HEK293 (cell line): Measurements from ENCODE around the gene C11orf54.

Experiments
- CTCF ChIA-PET: fragments of 350-600 bp; formaldehyde crosslinking; extraction: SDS; loops from one replicate; lab custom pipeline; 2021; ENCODE audit warnings: antibody characterized with exemption; lab: Yijun Ruan, JAX
- POLR2A ChIA-PET: fragments of 300-600 bp; formaldehyde crosslinking; extraction: SDS; loops from one replicate; lab custom pipeline; 2020; ENCODE audit warnings: antibody characterized with exemption, inconsistent platforms; lab: Yijun Ruan, JAX
- H3K27ac ChIP-seq: fragments of 200-500 bp; sonication (Bioruptor generic); 2 replicates; pipeline ENCODE4 v1.5.1; 2014; ENCODE audit warnings: low read depth, low read length, control low read depth, inconsistent platforms; ENCODE audit errors: extremely low read depth
- H3K36me3 ChIP-seq, 2 experiments: fragments of 200-500 bp in 1 of 2; sonication (Bioruptor generic) in 1 of 2; 1 replicate in 1 of 2; 2 replicates in 1 of 2; pipeline ENCODE4 v1.5.1; 2014 to 2017; ENCODE audit warnings: inconsistent platforms in 2 of 2, low read length in 2 of 2; ENCODE audit not compliant: control insufficient read depth in 2 of 2, insufficient read depth in 1 of 2
- H3K4me1 ChIP-seq: fragments of 200-500 bp; sonication (Bioruptor generic); 2 replicates; pipeline ENCODE4 v1.5.1; 2014; ENCODE audit warnings: mild to moderate bottlenecking, low read length, inconsistent platforms; ENCODE audit not compliant: control insufficient read depth, insufficient read depth
- H3K4me3 ChIP-seq: 2 replicates; pipeline ENCODE4 v1.5.1; 2011; ENCODE audit warnings: low read depth, mild to moderate bottlenecking, control low read depth, low read length, moderate library complexity
- H3K9me3 ChIP-seq: fragments of 200-500 bp; sonication (Bioruptor generic); 2 replicates; pipeline ENCODE4 v1.5.1; 2014; ENCODE audit warnings: low read depth, low read length, inconsistent platforms; ENCODE audit not compliant: control insufficient read depth, insufficient read depth
- FEZF1 ChIP-seq: fragments of 450-650 bp; formaldehyde crosslinking; IDR thresholded peaks from 2 replicates; pipeline ENCODE4 v1.5.1; 2016; ENCODE audit warnings: missing biosample characterization, missing genetic modification characterization
- MYNN ChIP-seq: fragments of 450-650 bp; formaldehyde crosslinking; IDR thresholded peaks from 2 replicates; pipeline ENCODE4 v1.5.1; 2016; ENCODE audit warnings: missing biosample characterization, missing genetic modification characterization, borderline replicate concordance
- PRDM10 ChIP-seq: fragments of 450-650 bp; formaldehyde crosslinking; IDR thresholded peaks from 2 replicates; pipeline ENCODE4 v1.5.1; 2016; ENCODE audit warnings: missing biosample characterization, missing genetic modification characterization
- ZFP69B ChIP-seq: fragments of 450-650 bp; formaldehyde crosslinking; IDR thresholded peaks from 2 replicates; pipeline ENCODE4 v1.5.1; 2016; ENCODE audit warnings: missing biosample characterization, missing genetic modification characterization
- ZNF121 ChIP-seq: fragments of 450-650 bp; formaldehyde crosslinking; IDR thresholded peaks from 2 replicates; pipeline ENCODE4 v1.5.1; 2016; ENCODE audit warnings: missing biosample characterization, missing genetic modification characterization
- ZNF133 ChIP-seq: fragments of 450-650 bp; formaldehyde crosslinking; IDR thresholded peaks from 2 replicates; pipeline ENCODE4 v1.5.1; 2016; ENCODE audit warnings: missing biosample characterization, missing genetic modification characterization
- ZNF174 ChIP-seq: fragments of 450-650 bp; formaldehyde crosslinking; IDR thresholded peaks from 2 replicates; pipeline ENCODE4 v1.5.0; 2017; ENCODE audit warnings: missing biosample characterization, mild to moderate bottlenecking, missing genetic modification characterization
- ZNF2 ChIP-seq: fragments of 450-650 bp; formaldehyde crosslinking; IDR thresholded peaks from 2 replicates; pipeline ENCODE4 v1.5.1; 2016; ENCODE audit warnings: missing biosample characterization, missing genetic modification characterization
- ZNF23 ChIP-seq: fragments of 450-650 bp; formaldehyde crosslinking; IDR thresholded peaks from 2 replicates; pipeline ENCODE4 v1.5.1; 2016; ENCODE audit warnings: missing biosample characterization, missing genetic modification characterization, borderline replicate concordance
- ZNF280C ChIP-seq: fragments of 450-650 bp; formaldehyde crosslinking; IDR thresholded peaks from 2 replicates; pipeline ENCODE4 v1.5.1; 2016; ENCODE audit warnings: missing biosample characterization, missing genetic modification characterization
- ZNF280D ChIP-seq: fragments of 450-650 bp; formaldehyde crosslinking; IDR thresholded peaks from 2 replicates; pipeline ENCODE4 v1.5.1; 2016; ENCODE audit warnings: missing biosample characterization, missing genetic modification characterization
- ZNF366 ChIP-seq: fragments of 450-650 bp; formaldehyde crosslinking; conservative IDR thresholded peaks from 2 replicates; pipeline ENCODE4 v1.5.1; 2016; ENCODE audit warnings: missing biosample characterization, missing genetic modification characterization
- ZNF391 ChIP-seq: fragments of 450-650 bp; formaldehyde crosslinking; IDR thresholded peaks from 2 replicates; pipeline ENCODE4 v1.5.1; 2016; ENCODE audit warnings: low read depth, missing biosample characterization, missing genetic modification characterization, borderline replicate concordance
- ZNF423 ChIP-seq: fragments of 450-650 bp; formaldehyde crosslinking; IDR thresholded peaks from 2 replicates; pipeline ENCODE4 v1.5.1; 2016; ENCODE audit warnings: missing biosample characterization, missing genetic modification characterization
- ZNF48 ChIP-seq: fragments of 450-650 bp; formaldehyde crosslinking; IDR thresholded peaks from 2 replicates; pipeline ENCODE4 v1.5.1; 2016; ENCODE audit warnings: missing biosample characterization, missing genetic modification characterization
- ZNF664 ChIP-seq: fragments of 450-650 bp; formaldehyde crosslinking; IDR thresholded peaks from 2 replicates; pipeline ENCODE4 v1.5.1; 2016; ENCODE audit warnings: missing biosample characterization, missing genetic modification characterization
- ZNF707 ChIP-seq: fragments of 450-650 bp; formaldehyde crosslinking; IDR thresholded peaks from 2 replicates; pipeline ENCODE4 v1.5.1; 2016; ENCODE audit warnings: missing biosample characterization, missing genetic modification characterization
- TF ChIP-seq, protein P1 (sequence below): fragments of 450-650 bp; formaldehyde crosslinking; conservative IDR thresholded peaks from 2 replicates; pipeline ENCODE4 v1.5.1; 2016; ENCODE audit warnings: low read depth, missing biosample characterization, missing genetic modification characterization

The C11orf54 gene

DNA sequence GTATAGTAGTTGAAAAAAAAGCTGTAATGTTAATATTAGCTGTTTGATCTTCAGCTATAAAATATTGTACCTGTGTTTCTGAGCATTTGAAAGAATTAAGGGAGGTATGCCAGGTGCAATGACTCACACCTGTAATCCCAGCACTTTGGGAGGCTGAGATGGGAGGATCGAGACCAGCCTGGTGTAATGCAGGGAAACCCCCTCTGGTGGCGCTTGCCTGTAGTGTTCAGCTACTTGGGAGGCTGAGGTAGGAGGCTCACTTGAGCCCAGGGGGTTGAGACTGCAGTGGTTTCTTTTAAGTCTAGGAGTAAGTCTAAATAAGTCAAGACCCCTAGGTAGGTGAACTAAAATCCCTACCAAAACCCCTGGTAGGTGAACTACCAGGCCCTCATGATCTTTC, 37.2 kb upstream of the C11orf54 start:
- Histone ChIP-seq H3K36me3 (peaks cover 31 to 85% of the 10 kb centered on the region in 2 experiments), H3K9me3 (no peaks in the 10 kb centered on the region), H3K4me1 (no peaks in the 10 kb centered on the region), H3K27ac (no peak overlapping the region), H3K4me3 (no peak overlapping the region)
- ChIA-PET POLR2A (interaction anchor here (1.2 kb wide), 1 partner anchor 18 kb away, joined by 5 read pairs; no protein-coding TSS in a partner anchor), CTCF (interaction anchor here (0.6 to 0.7 kb wide), 3 partner anchors 8 to 453 kb away, joined by 3 to 4 read pairs (median 3); no protein-coding TSS in a partner anchor)
- TF ChIP-seq ZNF133 (tag by site-specific recombination) (no peak), ZNF23 (no peak), PRDM10 (no peak), ZNF423 (tag by site-specific recombination) (no peak), ZNF366 (tag by site-specific recombination) (no peak), ZNF280D (no peak), FEZF1 (tag by site-specific recombination) (no peak), ZNF121 (tag by site-specific recombination) (no peak), ZNF391 (tag by site-specific recombination) (no peak), ZFP69B (tag by site-specific recombination) (no peak), ZNF2 (tag by site-specific recombination) (no peak), ZNF174 (tag by site-specific recombination) (no peak)
- TF ChIP-seq, protein P1, sequence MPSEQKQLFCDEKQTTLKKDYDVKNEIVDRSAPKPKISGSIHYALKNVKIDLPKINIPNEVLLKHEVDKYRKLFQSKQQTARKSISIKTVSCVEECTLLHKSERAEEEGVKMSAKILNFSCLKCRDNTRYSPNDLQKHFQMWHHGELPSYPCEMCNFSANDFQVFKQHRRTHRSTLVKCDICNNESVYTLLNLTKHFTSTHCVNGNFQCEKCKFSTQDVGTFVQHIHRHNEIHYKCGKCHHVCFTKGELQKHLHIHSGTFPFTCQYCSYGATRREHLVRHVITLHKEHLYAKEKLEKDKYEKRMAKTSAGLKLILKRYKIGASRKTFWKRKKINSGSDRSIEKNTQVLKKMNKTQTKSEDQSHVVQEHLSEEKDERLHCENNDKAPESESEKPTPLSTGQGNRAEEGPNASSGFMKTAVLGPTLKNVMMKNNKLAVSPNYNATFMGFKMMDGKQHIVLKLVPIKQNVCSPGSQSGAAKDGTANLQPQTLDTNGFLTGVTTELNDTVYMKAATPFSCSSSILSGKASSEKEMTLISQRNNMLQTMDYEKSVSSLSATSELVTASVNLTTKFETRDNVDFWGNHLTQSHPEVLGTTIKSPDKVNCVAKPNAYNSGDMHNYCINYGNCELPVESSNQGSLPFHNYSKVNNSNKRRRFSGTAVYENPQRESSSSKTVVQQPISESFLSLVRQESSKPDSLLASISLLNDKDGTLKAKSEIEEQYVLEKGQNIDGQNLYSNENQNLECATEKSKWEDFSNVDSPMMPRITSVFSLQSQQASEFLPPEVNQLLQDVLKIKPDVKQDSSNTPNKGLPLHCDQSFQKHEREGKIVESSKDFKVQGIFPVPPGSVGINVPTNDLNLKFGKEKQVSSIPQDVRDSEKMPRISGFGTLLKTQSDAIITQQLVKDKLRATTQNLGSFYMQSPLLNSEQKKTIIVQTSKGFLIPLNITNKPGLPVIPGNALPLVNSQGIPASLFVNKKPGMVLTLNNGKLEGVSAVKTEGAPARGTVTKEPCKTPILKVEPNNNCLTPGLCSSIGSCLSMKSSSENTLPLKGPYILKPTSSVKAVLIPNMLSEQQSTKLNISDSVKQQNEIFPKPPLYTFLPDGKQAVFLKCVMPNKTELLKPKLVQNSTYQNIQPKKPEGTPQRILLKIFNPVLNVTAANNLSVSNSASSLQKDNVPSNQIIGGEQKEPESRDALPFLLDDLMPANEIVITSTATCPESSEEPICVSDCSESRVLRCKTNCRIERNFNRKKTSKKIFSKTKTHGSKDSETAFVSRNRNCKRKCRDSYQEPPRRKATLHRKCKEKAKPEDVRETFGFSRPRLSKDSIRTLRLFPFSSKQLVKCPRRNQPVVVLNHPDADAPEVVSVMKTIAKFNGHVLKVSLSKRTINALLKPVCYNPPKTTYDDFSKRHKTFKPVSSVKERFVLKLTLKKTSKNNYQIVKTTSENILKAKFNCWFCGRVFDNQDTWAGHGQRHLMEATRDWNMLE (tag by site-specific recombination), result no peak

GRCh38 chr11:93710239-93710638, 31.2 kb upstream of the C11orf54 start:
- CTCF ChIA-PET, result interaction anchor here (0.6 to 0.7 kb wide), 2 partner anchors 13 to 14 kb away, joined by 3 read pairs; no protein-coding TSS in a partner anchor
- H3K36me3 ChIP-seq, result peaks cover 15 to 88% of the 10 kb centered on the region in 2 experiments
- no peak for TF ChIP-seq ZNF280C (tag by site-specific recombination)
- TF ChIP-seq ZNF48 (tag by site-specific recombination), result no peak
- no peak for TF ChIP-seq ZNF707 (tag by site-specific recombination)
- no peak for TF ChIP-seq MYNN (tag by site-specific recombination)
- no peak for TF ChIP-seq ZNF664
- TF ChIP-seq ZNF280D, result no peak

More at GRCh38 chr11:93710239-93710638, 31.2 kb upstream of the C11orf54 start:
- POLR2A ChIA-PET, result no interaction called here
- H3K4me1 ChIP-seq, result no peaks in the 10 kb centered on the region
- no peaks in the 10 kb centered on the region for H3K9me3 ChIP-seq
- no peak overlapping the region for H3K4me3 ChIP-seq
- no peak overlapping the region for H3K27ac ChIP-seq
